GM12878 (cell line): ENCODE results near the gene C19orf33. TPM values are rescaled to one million over a fixed set of nuclear protein-coding genes. Genes with fewer than 3 reads are reported as not detected.
A peak's percentile ranks its signal among the peaks of the same experiment; 100 is the strongest.

Experiments used
- ATAC-seq: fragments of 200-7000 bp; cut with Tn5 transposase; 3 replicates; pipeline ENCODE4 v1.9.1; 2020; ENCODE audit warnings: mild to moderate bottlenecking, moderate library complexity
- BruUV-seq: library from RNA; stranded (reverse); fragments of 400-500 nt; replicated peaks from 2 replicates; lab custom pipeline; 2021; lab: Mats Ljungman, UMichigan
- CTCF ChIA-PET: fragments of 300-600 bp; sonication (Branson Sonifier 250); formaldehyde crosslinking; extraction: SDS; loops from one replicate; lab custom pipeline; 2021; ENCODE audit warnings: inconsistent platforms; lab: Yijun Ruan, JAX
- POLR2A ChIA-PET: fragments of 350-600 bp; formaldehyde crosslinking; extraction: SDS; loops from one replicate; lab custom pipeline; 2021; ENCODE audit warnings: inconsistent platforms; lab: Charles Lee
- RAD21 ChIA-PET: fragments of 300-600 bp; sonication (Branson Sonifier 250); formaldehyde crosslinking; loops from one replicate; lab custom pipeline; 2023; ENCODE audit warnings: antibody characterized with exemption; ENCODE audit not compliant: unreplicated experiment; lab: Charles Lee
- SMC1A ChIA-PET: fragments of 300-600 bp; sonication (Branson Sonifier 250); formaldehyde crosslinking; loops from one replicate; lab custom pipeline; 2023; ENCODE audit not compliant: unreplicated experiment, uncharacterized antibody; lab: Charles Lee
- DNase-seq: peaks from one replicate; pipeline ENCODE4 v3.0.0-alpha.2; 2011; ENCODE audit warnings: low read depth, low spot score
- FAIRE-seq: peaks from 3 replicates; lab custom pipeline; 2011; peaks lifted over from hg19 to GRCh38; lab: Jason Lieb, UNC
- H2AFZ ChIP-seq: 2 replicates; pipeline ENCODE4 v1.6.0; 2011; ENCODE audit warnings: low read depth, low read length, control low read depth; ENCODE audit not compliant: control insufficient read depth
- H3K27ac ChIP-seq: 2 replicates; pipeline ENCODE4 v1.5.1; 2011; ENCODE audit warnings: control low read depth; ENCODE audit not compliant: control insufficient read depth, insufficient read depth
- H3K27me3 ChIP-seq, 2 experiments: replicated peaks in 1 of 2; 2 replicates each; pipeline versions ENCODE4 v1.6.0 to v1.6.1; 2011; ENCODE audit warnings: low read length in 1 of 2; ENCODE audit not compliant: control insufficient read depth in 2 of 2, insufficient read depth in 2 of 2
- H3K36me3 ChIP-seq, 2 experiments: 2 replicates each; pipeline ENCODE4 v1.5.1; 2011; ENCODE audit warnings: low read length in 1 of 2; ENCODE audit not compliant: control insufficient read depth in 2 of 2, insufficient read depth in 2 of 2
- H3K4me1 ChIP-seq: 2 replicates; pipeline ENCODE4 v1.6.1; 2011; ENCODE audit warnings: mild to moderate bottlenecking, low read length, moderate library complexity, mixed read lengths; ENCODE audit not compliant: control insufficient read depth, insufficient read depth
- H3K4me2 ChIP-seq: 2 replicates; pipeline ENCODE4 v1.6.0; 2011; ENCODE audit warnings: control low read depth; ENCODE audit not compliant: control insufficient read depth, insufficient read depth
- H3K4me3 ChIP-seq: fragments of 200-600 bp; sonication (generic); 2 replicates; pipeline ENCODE4 v1.5.1; 2016
- H3K79me2 ChIP-seq: 2 replicates; pipeline ENCODE4 v1.6.0; 2011; ENCODE audit warnings: low read length; ENCODE audit not compliant: control insufficient read depth, insufficient read depth
- H3K9ac ChIP-seq: 2 replicates; pipeline ENCODE4 v1.8.0; 2011; ENCODE audit warnings: low read length, control low read depth, mixed read lengths; ENCODE audit not compliant: control insufficient read depth, insufficient read depth
- H3K9me3 ChIP-seq: replicated peaks from 3 replicates; pipeline ENCODE4 v1.5.1; 2011; ENCODE audit warnings: mild to moderate bottlenecking, low read length; ENCODE audit not compliant: control insufficient read depth, insufficient read depth
- H4K20me1 ChIP-seq: 2 replicates; pipeline ENCODE4 v1.6.0; 2011; ENCODE audit not compliant: control insufficient read depth, insufficient read depth
- CBX3 ChIP-seq: fragments of 200-600 bp; sonication (generic); IDR thresholded peaks from 2 replicates; pipeline ENCODE4 v1.6.1; 2016; ENCODE audit warnings: low read depth, borderline replicate concordance
- DPF2 ChIP-seq: fragments of 450-650 bp; IDR thresholded peaks from 2 replicates; pipeline ENCODE4 v1.6.1; 2017; ENCODE audit warnings: mild to moderate bottlenecking
- HDAC6 ChIP-seq: fragments of 200-600 bp; sonication (generic); IDR thresholded peaks from one replicate; pipeline ENCODE4 v1.8.0; 2017; ENCODE audit warnings: antibody characterized with exemption; ENCODE audit not compliant: unreplicated experiment
- HSF1 ChIP-seq: fragments of 150-350 bp; IDR thresholded peaks from 2 replicates; pipeline ENCODE4 v1.6.1; 2014; ENCODE audit warnings: mild to moderate bottlenecking, low read depth, low read length
- MXI1 ChIP-seq: fragments of 150-350 bp; IDR thresholded peaks from 2 replicates; pipeline ENCODE4 v1.6.1; 2011; ENCODE audit warnings: low read depth, mild to moderate bottlenecking, inconsistent platforms, low read length, improper control_type of control experiment
- YBX1 ChIP-seq: fragments of 450-650 bp; IDR thresholded peaks from 2 replicates; pipeline ENCODE4 v1.6.1; 2016; ENCODE audit warnings: antibody characterized with exemption
- WGBS: methylation state at CpG from one replicate; pipeline ENCODE4 v1.1.6; 2016; ENCODE audit warnings: low lambda C conversion rate; ENCODE audit not compliant: insufficient replicate concordance, insufficient coverage; ENCODE audit errors: missing lambda C conversion rate; 5-methylcytosine and 5-hydroxymethylcytosine counted together
- in situ Hi-C: fragments of 300-500 bp; cut with MboI; formaldehyde crosslinking; loops from 9 replicates; pipeline ENCODE4 v1.14.3; 2018; ENCODE audit warnings: mixed read lengths
- intact Hi-C: fragments of 100-400 bp; cut with micrococcal nuclease; formaldehyde crosslinking; loops from one replicate; pipeline ENCODE4 v1.14.2; 2022; ENCODE audit not compliant: unreplicated experiment
- polyA plus RNA-seq, 11 experiments: library from polyadenylated mRNA; depleted of rRNA in 4 of 11; unstranded in 6 of 11; stranded (reverse) in 5 of 11; fragments of >200 nt; fragmentation: Nextera tagmentation in 4 of 11; fragmentation: Illumina TruSeq in 1 of 11; extraction: Ambion mirVana in 4 of 11; extraction: Trizol in 1 of 11; gene quantifications; 1 replicate in 1 of 11; 2 replicates in 10 of 11; pipeline versions ENCODE4 v1.2.1 to v1.2.3, GENCODE V29; 2011 to 2016; ENCODE audit warnings: inconsistent platforms in 2 of 11, missing spikeins in 2 of 11, low read depth in 1 of 11
- total RNA-seq, 4 experiments: library from RNA; depleted of rRNA in 3 of 4; stranded (reverse); fragments of >200 nt in 3 of 4; fragmentation: Illumina TruSeq in 1 of 4; extraction: Trizol in 1 of 4; gene quantifications; 2 replicates each; pipeline versions ENCODE4 v1.2.1 to v1.2.3, GENCODE V29; 2013 to 2021

C19orf33 gene
- total and polyA plus RNA-seq, 10 of the 15 experiments (the other 5 are each of a cell fraction or from before 2014, with no cell fraction given): 0.28 to 0.45 TPM; not detected in 8

- Histone ChIP-seq H3K9ac (no peak overlapping the region), H2AFZ (peak overlapping the region; percentile 82), H3K4me1 (peaks cover 3% of the 10 kb centered on the region; the same call in 1 of the 2 replicates), H3K4me3 (peak overlapping the region; percentile 46; the same call in 1 of the 2 replicates), H3K4me2 (peak overlapping the region; percentile 95), H3K27me3 (no peaks in the 10 kb centered on the region), H3K27ac (no peak overlapping the region), H3K9me3 (no peaks in the 10 kb centered on the region), H3K36me3 (no peaks in the 10 kb centered on the region), H3K79me2 (no peaks in the 10 kb centered on the region), H4K20me1 (no peaks in the 10 kb centered on the region)
- no peak for TF ChIP-seq HSF1
- TF ChIP-seq CBX3: no peak
- no peak for TF ChIP-seq HDAC6
- no peak for TF ChIP-seq YBX1
- no peak for TF ChIP-seq DPF2
- no peak for TF ChIP-seq MXI1
- 57% methylated on average over 10 of the region's 10 CpGs for WGBS
- RAD21 ChIA-PET: interaction anchor here (0.6 to 2.1 kb wide), 3 partner anchors 37 to 113 kb away, joined by 3 to 8 read pairs (median 4); partner anchors contain the start of genes FAM98C and PSMD8
- SMC1A ChIA-PET: interaction anchor here (0.7 to 3.3 kb wide), 3 partner anchors 37 to 396 kb away, joined by 3 to 21 read pairs (median 4); partner anchors contain the start of gene PSMD8
- CTCF ChIA-PET: no interaction called here
- intact Hi-C loops: no loop called here
- no peak for ATAC-seq
- TSS peak; percentile 58 for BruUV-seq
- DNase-seq: no peak
- in situ Hi-C loops: loop anchor here (5.0 kb wide), 1 partner anchor 35 kb away; the partner anchor contains the start of gene PSMD8
- POLR2A ChIA-PET: interaction anchor here (3.1 kb wide), 1 partner anchor 37 kb away, joined by 26 read pairs; the partner anchor contains the start of gene PSMD8
- FAIRE-seq: no peak
Observed at GRCh38 chr19:38337360-38337653, 33.3 kb downstream of the C19orf33 start.
